Measurements from ENCODE around the gene TDRD6.

TDRD6 gene

DNA sequence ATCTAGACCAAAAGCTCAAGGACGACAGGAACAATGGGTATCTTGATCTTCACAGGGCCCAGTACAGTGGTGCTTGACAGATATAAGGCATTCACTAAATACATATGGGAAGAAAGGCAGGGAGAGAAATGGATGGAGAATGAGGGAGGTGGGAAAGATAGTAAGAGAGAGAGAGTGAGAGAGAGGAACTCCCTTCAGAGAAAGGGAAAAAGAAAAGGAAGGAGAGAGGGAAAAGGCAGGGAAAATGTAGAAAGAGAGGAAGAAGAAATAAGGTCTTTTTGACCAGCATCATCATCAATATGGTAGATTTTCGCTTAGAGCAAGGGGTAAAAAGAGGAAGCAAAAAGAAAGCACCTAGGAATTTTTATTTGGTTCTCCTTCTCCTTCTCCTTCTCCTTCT is 58.3 kb downstream of the TDRD6 start:
- TF ChIP-seq, protein P1, sequence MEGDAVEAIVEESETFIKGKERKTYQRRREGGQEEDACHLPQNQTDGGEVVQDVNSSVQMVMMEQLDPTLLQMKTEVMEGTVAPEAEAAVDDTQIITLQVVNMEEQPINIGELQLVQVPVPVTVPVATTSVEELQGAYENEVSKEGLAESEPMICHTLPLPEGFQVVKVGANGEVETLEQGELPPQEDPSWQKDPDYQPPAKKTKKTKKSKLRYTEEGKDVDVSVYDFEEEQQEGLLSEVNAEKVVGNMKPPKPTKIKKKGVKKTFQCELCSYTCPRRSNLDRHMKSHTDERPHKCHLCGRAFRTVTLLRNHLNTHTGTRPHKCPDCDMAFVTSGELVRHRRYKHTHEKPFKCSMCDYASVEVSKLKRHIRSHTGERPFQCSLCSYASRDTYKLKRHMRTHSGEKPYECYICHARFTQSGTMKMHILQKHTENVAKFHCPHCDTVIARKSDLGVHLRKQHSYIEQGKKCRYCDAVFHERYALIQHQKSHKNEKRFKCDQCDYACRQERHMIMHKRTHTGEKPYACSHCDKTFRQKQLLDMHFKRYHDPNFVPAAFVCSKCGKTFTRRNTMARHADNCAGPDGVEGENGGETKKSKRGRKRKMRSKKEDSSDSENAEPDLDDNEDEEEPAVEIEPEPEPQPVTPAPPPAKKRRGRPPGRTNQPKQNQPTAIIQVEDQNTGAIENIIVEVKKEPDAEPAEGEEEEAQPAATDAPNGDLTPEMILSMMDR (IDR thresholded peaks at IDR 0.05; ENCODE audit: poor library complexity, severe bottlenecking) = no peak
- H3K4me1 ChIP-seq (ENCODE audit: insufficient read depth, poor library complexity, severe bottlenecking) = no peaks in the 10 kb centered on the region
- no peak for ATAC-seq (ENCODE audit: low read depth)

DNA sequence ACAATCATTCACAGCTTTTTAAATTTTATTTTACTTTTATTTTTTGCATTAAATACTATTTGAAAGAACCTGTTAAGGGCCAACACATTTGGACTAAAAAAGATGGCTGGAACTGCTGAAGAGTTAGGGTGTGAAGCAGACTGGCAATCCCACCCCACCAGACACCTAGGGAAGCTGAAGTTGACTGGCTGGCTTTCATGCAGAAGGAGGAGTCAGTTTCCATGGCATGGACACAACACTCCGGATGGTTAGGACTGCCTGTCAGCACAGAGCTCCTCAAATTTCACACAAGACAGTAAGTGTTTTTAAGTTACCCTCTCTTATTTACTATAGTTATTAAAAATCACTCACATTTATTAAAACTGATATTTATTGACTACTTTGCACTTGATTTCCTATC is 59.0 kb downstream of the TDRD6 start, which contains the start of gene ANKRD66:
Gene ANKRD66, plus strand, starts transcription at position 238 of the 400 bp plus-strand sequence. CDS start 5,016 bp downstream, outside the sequence.
- ATAC-seq (ENCODE audit: low read depth) (no peak), DNase-seq (ENCODE audit: low spot score) (no peak)
- Histone ChIP-seq H3K9me3 (ENCODE audit: severe bottlenecking) (no peaks in the 10 kb centered on the region), H3K27ac (ENCODE audit: poor library complexity, severe bottlenecking) (no peak within 1 kb of the TSS), H3K36me3 (ENCODE audit: low read depth) (no peaks in the 10 kb centered on the region), H3K27me3 (ENCODE audit: insufficient read depth, poor library complexity, severe bottlenecking) (no peaks in the 10 kb centered on the region), H3K4me3 (ENCODE audit: severe bottlenecking) (no peak within 1 kb of the TSS), H3K4me1 (ENCODE audit: insufficient read depth, poor library complexity, severe bottlenecking) (no peaks in the 10 kb centered on the region)
- TF ChIP-seq, protein P1 (IDR thresholded peaks at IDR 0.05; ENCODE audit: poor library complexity, severe bottlenecking) = no peak

More for the DNA sequence above, 58.3 kb downstream of the TDRD6 start:
- H3K36me3 ChIP-seq (ENCODE audit: low read depth) = no peaks in the 10 kb centered on the region
- no peak overlapping the region for H3K4me3 ChIP-seq (ENCODE audit: severe bottlenecking)
- DNase-seq (ENCODE audit: low spot score) = no peak
- H3K27ac ChIP-seq (ENCODE audit: poor library complexity, severe bottlenecking) = no peak overlapping the region
- H3K27me3 ChIP-seq (ENCODE audit: insufficient read depth, poor library complexity, severe bottlenecking) = no peaks in the 10 kb centered on the region
- H3K9me3 ChIP-seq (ENCODE audit: severe bottlenecking) = no peaks in the 10 kb centered on the region

DNA sequence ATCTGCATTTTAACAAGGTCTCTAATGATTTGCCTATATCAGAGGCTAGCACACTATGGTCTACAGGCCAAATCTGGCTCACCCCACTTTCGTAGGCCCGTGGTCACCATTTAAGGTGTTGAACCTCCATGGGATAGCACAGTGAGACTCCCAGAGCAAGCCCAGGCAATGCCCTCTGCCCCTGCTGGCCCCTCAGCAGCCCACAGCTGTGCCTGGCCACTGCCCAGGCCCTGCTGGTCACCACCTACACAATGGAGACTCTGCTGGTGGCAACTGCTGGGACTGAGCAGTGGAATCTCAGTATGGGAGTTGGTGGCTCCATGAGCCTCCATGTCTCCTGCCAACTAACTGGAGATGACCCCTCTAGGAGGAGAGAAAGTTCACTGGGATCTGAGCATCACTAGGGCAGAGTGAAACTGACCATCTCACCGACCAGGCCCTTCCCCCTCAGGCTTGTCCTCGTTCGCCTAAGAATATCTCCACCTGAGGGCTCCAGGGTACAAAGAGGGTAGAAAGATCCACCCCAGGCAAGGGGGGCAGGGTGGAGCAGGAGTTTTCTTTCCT is 61.3 kb downstream of the TDRD6 start:
- DNase-seq (ENCODE audit: low spot score) = no peak
- Histone ChIP-seq H3K27ac (ENCODE audit: poor library complexity, severe bottlenecking) (no peak overlapping the region), H3K4me3 (ENCODE audit: severe bottlenecking) (no peak overlapping the region), H3K9me3 (ENCODE audit: severe bottlenecking) (no peaks in the 10 kb centered on the region), H3K36me3 (ENCODE audit: low read depth) (no peaks in the 10 kb centered on the region), H3K27me3 (ENCODE audit: insufficient read depth, poor library complexity, severe bottlenecking) (no peaks in the 10 kb centered on the region), H3K4me1 (ENCODE audit: insufficient read depth, poor library complexity, severe bottlenecking) (no peaks in the 10 kb centered on the region)
- TF ChIP-seq, protein P1 (IDR thresholded peaks at IDR 0.05; ENCODE audit: poor library complexity, severe bottlenecking) = no peak
- ATAC-seq (ENCODE audit: low read depth) = no peak

DNA sequence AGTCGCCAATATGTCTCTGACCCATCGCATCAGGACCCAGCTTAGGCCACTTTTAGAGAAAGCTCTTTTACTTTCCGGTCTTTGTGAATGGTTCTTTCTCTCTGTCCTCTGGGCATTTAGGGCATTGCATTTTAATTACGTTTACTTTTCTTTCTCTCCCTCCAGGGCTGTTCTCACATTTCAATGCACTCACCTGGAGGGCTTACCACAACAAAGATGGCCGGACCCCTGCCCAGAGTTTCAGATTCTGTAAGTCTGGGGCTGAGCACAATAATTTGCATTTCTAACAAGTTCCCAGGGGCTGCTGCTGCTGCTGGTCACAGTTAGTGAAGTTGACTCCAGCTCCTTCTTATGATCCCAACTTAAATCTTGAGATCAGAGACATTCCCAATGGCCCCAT is 62.0 kb downstream of the TDRD6 start:
- no peak overlapping the region for H3K27ac ChIP-seq (ENCODE audit: poor library complexity, severe bottlenecking)
- H3K9me3 ChIP-seq (ENCODE audit: severe bottlenecking) = no peaks in the 10 kb centered on the region
- no peaks in the 10 kb centered on the region for H3K36me3 ChIP-seq (ENCODE audit: low read depth)
- H3K27me3 ChIP-seq (ENCODE audit: insufficient read depth, poor library complexity, severe bottlenecking) = no peaks in the 10 kb centered on the region
- ATAC-seq (ENCODE audit: low read depth) (no peak), DNase-seq (ENCODE audit: low spot score) (no peak)
- H3K4me1 ChIP-seq (ENCODE audit: insufficient read depth, poor library complexity, severe bottlenecking) = no peaks in the 10 kb centered on the region
- TF ChIP-seq, protein P1 (IDR thresholded peaks at IDR 0.05; ENCODE audit: poor library complexity, severe bottlenecking) = no peak
- no peak overlapping the region for H3K4me3 ChIP-seq (ENCODE audit: severe bottlenecking)

DNA sequence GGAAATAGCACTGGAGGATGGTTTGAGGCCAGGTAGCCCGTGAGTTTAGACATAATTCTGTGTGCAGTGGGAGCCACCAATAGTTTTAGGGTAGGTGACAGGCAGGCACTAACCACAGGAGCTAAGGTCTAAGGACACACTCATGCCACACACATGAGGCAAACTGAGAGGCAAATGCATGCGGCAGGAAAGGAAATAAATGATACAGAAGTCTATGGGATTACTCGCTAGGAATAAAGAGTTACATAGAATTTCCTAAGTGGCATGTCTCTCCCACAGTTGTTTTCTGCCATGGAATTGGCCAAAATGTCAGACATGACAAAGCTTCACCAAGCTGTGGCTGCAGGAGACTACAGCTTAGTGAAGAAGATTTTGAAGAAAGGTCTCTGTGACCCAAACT is 64.0 kb downstream of the TDRD6 start:
- ATAC-seq (ENCODE audit: low read depth) = no peak
- Histone ChIP-seq H3K36me3 (ENCODE audit: low read depth) (no peaks in the 10 kb centered on the region), H3K4me3 (ENCODE audit: severe bottlenecking) (no peak overlapping the region), H3K9me3 (ENCODE audit: severe bottlenecking) (no peaks in the 10 kb centered on the region), H3K4me1 (ENCODE audit: insufficient read depth, poor library complexity, severe bottlenecking) (no peaks in the 10 kb centered on the region), H3K27ac (ENCODE audit: poor library complexity, severe bottlenecking) (no peak overlapping the region), H3K27me3 (ENCODE audit: insufficient read depth, poor library complexity, severe bottlenecking) (no peaks in the 10 kb centered on the region)
- TF ChIP-seq, protein P1 (IDR thresholded peaks at IDR 0.05; ENCODE audit: poor library complexity, severe bottlenecking) = no peak
- no peak for DNase-seq (ENCODE audit: low spot score)

Data from RWPE2 (cell line).